ENCODE measurements around the gene ATP6V1C2. TPM values are rescaled to one million over a fixed set of nuclear protein-coding genes. Genes with fewer than 3 reads are reported as not detected.
A peak's percentile ranks its signal among the peaks of the same experiment; 100 is the strongest.
"Not testable (repeated sequence)": the region's sequence is repeated elsewhere in the genome, so short reads cannot be mapped to it uniquely, and the experiment has no call there.

The ATP6V1C2 gene
- total RNA-seq, 1 donor from 2014 or later, result 0.26 TPM

- DNase-seq (ENCODE audit: low read depth) (no peak), FAIRE-seq (no peak)
- H3K36me3 ChIP-seq (ENCODE audit: control insufficient read depth, insufficient read depth, low read length), result no peaks in the 10 kb centered on the region
- TF ChIP-seq CTCF (IDR thresholded peaks at IDR 0.05; ENCODE audit: insufficient read depth, low read length, severe bottlenecking), result no peak
- H3K4me3 ChIP-seq (ENCODE audit: low read depth, low read length), result no peak overlapping the region
- H3K27me3 ChIP-seq (ENCODE audit: control insufficient read depth, insufficient read depth, low read length), result no peaks in the 10 kb centered on the region
Measured at GRCh38 chr2:10814142-10814541, 92.7 kb downstream of the ATP6V1C2 start.

- DNase-seq (ENCODE audit: low read depth), result no peak
- FAIRE-seq, result no peak
- Histone ChIP-seq H3K27me3 (ENCODE audit: control insufficient read depth, insufficient read depth, low read length) (no peaks in the 10 kb centered on the region), H3K4me3 (ENCODE audit: low read depth, low read length) (no peak overlapping the region), H3K36me3 (ENCODE audit: control insufficient read depth, insufficient read depth, low read length) (no peaks in the 10 kb centered on the region)
- TF ChIP-seq CTCF (IDR thresholded peaks at IDR 0.05; ENCODE audit: insufficient read depth, low read length, severe bottlenecking), result no peak
Measured at GRCh38 chr2:10814571-10815331, 93.3 kb downstream of the ATP6V1C2 start.

GRCh38 chr2:10817413-10817812 lies 96.0 kb downstream of the ATP6V1C2 start:
- TF ChIP-seq CTCF (IDR thresholded peaks at IDR 0.05; ENCODE audit: insufficient read depth, low read length, severe bottlenecking), result peak; percentile 37
- DNase-seq (ENCODE audit: low read depth), result no peak
- no peak for FAIRE-seq

GRCh38 chr2:10818305-10818704 lies 96.9 kb downstream of the ATP6V1C2 start:
- not testable (repeated sequence) for FAIRE-seq; H3K27me3 ChIP-seq (ENCODE audit: control insufficient read depth, insufficient read depth, low read length); DNase-seq (ENCODE audit: low read depth); H3K4me3 ChIP-seq (ENCODE audit: low read depth, low read length); H3K36me3 ChIP-seq (ENCODE audit: control insufficient read depth, insufficient read depth, low read length)

More at GRCh38 chr2:10817413-10817812, 96.0 kb downstream of the ATP6V1C2 start:
- Histone ChIP-seq H3K36me3 (ENCODE audit: control insufficient read depth, insufficient read depth, low read length) (no peaks in the 10 kb centered on the region), H3K27me3 (ENCODE audit: control insufficient read depth, insufficient read depth, low read length) (peaks cover 3% of the 10 kb centered on the region), H3K4me3 (ENCODE audit: low read depth, low read length) (no peak overlapping the region)

GRCh38 chr2:10818984-10819383 lies 97.6 kb downstream of the ATP6V1C2 start:
- DNase-seq (ENCODE audit: low read depth), result peak; percentile 62
- Histone ChIP-seq H3K4me3 (ENCODE audit: low read depth, low read length) (no peak overlapping the region), H3K36me3 (ENCODE audit: control insufficient read depth, insufficient read depth, low read length) (no peaks in the 10 kb centered on the region), H3K27me3 (ENCODE audit: control insufficient read depth, insufficient read depth, low read length) (peaks cover 4% of the 10 kb centered on the region)
- TF ChIP-seq CTCF (IDR thresholded peaks at IDR 0.05; ENCODE audit: insufficient read depth, low read length, severe bottlenecking), result no peak
- no peak for FAIRE-seq

GRCh38 chr2:10819714-10820314 lies 98.4 kb downstream of the ATP6V1C2 start:
- FAIRE-seq (peak; percentile 43), DNase-seq (ENCODE audit: low read depth) (no peak)
- H3K36me3 ChIP-seq (ENCODE audit: control insufficient read depth, insufficient read depth, low read length), result no peaks in the 10 kb centered on the region
- peaks cover 5% of the 10 kb centered on the region for H3K27me3 ChIP-seq (ENCODE audit: control insufficient read depth, insufficient read depth, low read length)
- TF ChIP-seq CTCF (IDR thresholded peaks at IDR 0.05; ENCODE audit: insufficient read depth, low read length, severe bottlenecking), result no peak
- no peak overlapping the region for H3K4me3 ChIP-seq (ENCODE audit: low read depth, low read length)

Data from bronchial epithelial cell (primary cell).